WTC11 (cell line): ENCODE results near the gene CLCNKB. TPM values are rescaled to one million over a fixed set of nuclear protein-coding genes. Genes with fewer than 3 reads are reported as not detected.
A peak's percentile ranks its signal among the peaks of the same experiment; 100 is the strongest.

Experiments used
- ATAC-seq: fragments of 200-7000 bp; cut with Tn5 transposase; 2 replicates; pipeline ENCODE4 v1.10.0; 2021; ENCODE audit warnings: mild to moderate bottlenecking, moderate library complexity
- CTCF ChIA-PET: fragments of 300-600 bp; sonication (Branson Sonifier 250); formaldehyde crosslinking; loops from one replicate; lab custom pipeline; 2021; ENCODE audit warnings: antibody characterized with exemption; lab: Charles Lee
- POLR2A ChIA-PET: fragments of 350-600 bp; sonication (Branson Sonifier 250); formaldehyde crosslinking; loops from one replicate; lab custom pipeline; 2021; ENCODE audit warnings: antibody characterized with exemption; lab: Charles Lee
- DNase-seq: peaks from one replicate; pipeline ENCODE4 v3.0.0; 2021; ENCODE audit warnings: low spot score
- H3K27ac Mint-ChIP-seq: 2 replicates; pipeline ENCODE4 v1.8.0; 2021; ENCODE audit warnings: mixed read lengths
- H3K27me3 Mint-ChIP-seq: 2 replicates; pipeline ENCODE4 v1.8.0; 2021; ENCODE audit warnings: low read depth, mild to moderate bottlenecking, moderate library complexity, mixed read lengths
- H3K36me3 Mint-ChIP-seq: 2 replicates; pipeline ENCODE4 v1.8.0; 2021; ENCODE audit warnings: mixed read lengths
- H3K4me1 Mint-ChIP-seq: 2 replicates; pipeline ENCODE4 v1.8.0; 2022; ENCODE audit warnings: mixed read lengths
- H3K4me3 Mint-ChIP-seq: 2 replicates; pipeline ENCODE4 v1.8.0; 2021; ENCODE audit warnings: mild to moderate bottlenecking, moderate library complexity, mixed read lengths
- H3K9me3 Mint-ChIP-seq: 2 replicates; pipeline ENCODE4 v1.8.0; 2021; ENCODE audit warnings: mixed read lengths
- ARID4B ChIP-seq: sonication (generic); formaldehyde crosslinking; IDR thresholded peaks from 2 replicates; pipeline ENCODE4 v1.8.0; 2023; ENCODE audit warnings: missing genetic modification reagents, mild to moderate bottlenecking, borderline replicate concordance
- CTCF ChIP-seq: fragments of 200-600 bp; IDR thresholded peaks from 2 replicates; pipeline ENCODE4 v1.8.0; 2022; ENCODE audit warnings: antibody characterized with exemption
- E2F1 ChIP-seq: sonication (generic); formaldehyde crosslinking; IDR thresholded peaks from 2 replicates; pipeline ENCODE4 v1.8.0; 2022; ENCODE audit warnings: mild to moderate bottlenecking, missing genetic modification reagents
- E2F4 ChIP-seq: sonication (generic); formaldehyde crosslinking; IDR thresholded peaks from 2 replicates; pipeline ENCODE4 v1.8.1; 2022; ENCODE audit warnings: low read depth, mild to moderate bottlenecking, moderate library complexity, missing genetic modification reagents, borderline replicate concordance
- E2F5 ChIP-seq: sonication (generic); formaldehyde crosslinking; IDR thresholded peaks from 2 replicates; pipeline ENCODE4 v1.8.1; 2022; ENCODE audit warnings: mild to moderate bottlenecking, moderate library complexity, missing genetic modification reagents
- ESRRA ChIP-seq: sonication (generic); formaldehyde crosslinking; IDR thresholded peaks from 2 replicates; pipeline ENCODE4 v1.8.1; 2022; ENCODE audit warnings: mild to moderate bottlenecking, missing genetic modification reagents, borderline replicate concordance
- ETV6 ChIP-seq: sonication (generic); formaldehyde crosslinking; IDR thresholded peaks from 2 replicates; pipeline ENCODE4 v1.8.1; 2022; ENCODE audit warnings: mild to moderate bottlenecking, missing genetic modification reagents
- GABPB1 ChIP-seq: sonication (generic); formaldehyde crosslinking; IDR thresholded peaks from 2 replicates; pipeline ENCODE4 v1.8.1; 2023; ENCODE audit warnings: mild to moderate bottlenecking, missing genetic modification reagents
- GTF2I ChIP-seq: fragments of 250-450 bp; sonication (Bioruptor Pico); conservative IDR thresholded peaks from 2 replicates; pipeline ENCODE4 v1.4.0; 2021; ENCODE audit warnings: mild to moderate bottlenecking
- MXD4 ChIP-seq: fragments of 250-450 bp; sonication (Bioruptor Pico); IDR thresholded peaks from 2 replicates; pipeline ENCODE4 v1.8.0; 2021; ENCODE audit warnings: mild to moderate bottlenecking, moderate library complexity, borderline replicate concordance
- NFATC4 ChIP-seq: fragments of 250-450 bp; sonication (Bioruptor Pico); IDR thresholded peaks from 2 replicates; pipeline ENCODE4 v1.9.0; 2021; ENCODE audit warnings: mild to moderate bottlenecking
- RORB ChIP-seq: fragments of 250-450 bp; sonication (Bioruptor Pico); IDR thresholded peaks from 2 replicates; pipeline ENCODE4 v1.9.0; 2021; ENCODE audit warnings: mild to moderate bottlenecking
- SOX15 ChIP-seq: fragments of 250-450 bp; sonication (Bioruptor Pico); IDR thresholded peaks from 2 replicates; pipeline ENCODE4 v1.9.0; 2021; ENCODE audit warnings: mild to moderate bottlenecking
- TEAD1 ChIP-seq: sonication (generic); formaldehyde crosslinking; IDR thresholded peaks from 2 replicates; pipeline ENCODE4 v1.8.0; 2022; ENCODE audit warnings: mild to moderate bottlenecking, missing genetic modification reagents
- USF1 ChIP-seq: sonication (generic); formaldehyde crosslinking; IDR thresholded peaks from 2 replicates; pipeline ENCODE4 v1.8.0; 2022; ENCODE audit warnings: mild to moderate bottlenecking, missing genetic modification reagents
- USF2 ChIP-seq: sonication (generic); formaldehyde crosslinking; IDR thresholded peaks from 2 replicates; pipeline ENCODE4 v1.8.1; 2023; ENCODE audit warnings: mild to moderate bottlenecking, missing genetic modification reagents, moderate library complexity
- ZMAT4 ChIP-seq: fragments of 250-450 bp; sonication (Bioruptor Pico); IDR thresholded peaks from 2 replicates; pipeline ENCODE4 v1.9.0; 2021; ENCODE audit warnings: mild to moderate bottlenecking
- ZNF317 ChIP-seq: sonication (generic); formaldehyde crosslinking; IDR thresholded peaks from 2 replicates; pipeline ENCODE4 v1.8.1; 2023; ENCODE audit warnings: low read depth, mild to moderate bottlenecking, moderate library complexity, missing genetic modification reagents, borderline replicate concordance
- ZNF425 ChIP-seq: fragments of 250-450 bp; sonication (Bioruptor Pico); conservative IDR thresholded peaks from 2 replicates; pipeline ENCODE4 v1.9.0; 2021; ENCODE audit warnings: mild to moderate bottlenecking
- total RNA-seq: library from RNA; stranded (reverse); gene quantifications from 3 replicates; pipeline ENCODE4 v1.2.3, GENCODE V29; 2021

Gene CLCNKB
- total RNA-seq, 1 experiment from 2014 or later: 1.8 TPM

GRCh38 chr1:16013220-16013907 lies 30.2 kb upstream of the CLCNKB start:
- Mint-ChIP-seq H3K9me3 (no peaks in the 10 kb centered on the region), H3K4me3 (peak overlapping the region; percentile 66), H3K27me3 (no peaks in the 10 kb centered on the region), H3K27ac (peak overlapping the region; percentile 96), H3K36me3 (no peaks in the 10 kb centered on the region), H3K4me1 (peaks cover 55% of the 10 kb centered on the region)
- CTCF ChIA-PET: interaction anchor here (0.6 to 4.1 kb wide), 3 partner anchors 12 to 65 kb away, joined by 3 to 20 read pairs (median 18); no protein-coding TSS in a partner anchor
- TF ChIP-seq ETV6 (CRISPR knock-in tag) (0 out of 2 replicates have a peak, but pooled peaks have one; percentile 20), E2F5 (CRISPR knock-in tag) (peak; percentile 33; the same call in 1 of the 2 replicates), MXD4 (CRISPR knock-in tag) (no peak), GABPB1 (CRISPR knock-in tag) (no peak), ZNF425 (CRISPR knock-in tag) (no peak), CTCF (no peak), USF1 (no peak), NFATC4 (CRISPR knock-in tag) (no peak), ARID4B (0 out of 2 replicates have a peak, but pooled peaks have one; percentile 54), SOX15 (CRISPR knock-in tag) (no peak), GTF2I (CRISPR knock-in tag) (peak; percentile 80; the same call in 1 of the 2 replicates), ZMAT4 (CRISPR knock-in tag) (no peak), USF2 (CRISPR knock-in tag) (no peak), ZNF317 (CRISPR knock-in tag) (no peak), TEAD1 (CRISPR knock-in tag) (0 out of 2 replicates have a peak, but pooled peaks have one; percentile 35), RORB (CRISPR knock-in tag) (no peak), ESRRA (CRISPR knock-in tag) (peak; percentile 93), E2F4 (CRISPR knock-in tag) (no peak), E2F1 (CRISPR knock-in tag) (no peak)
- ATAC-seq (peak; percentile 63), DNase-seq (peak; percentile 83)
- POLR2A ChIA-PET: interaction anchor here (0.7 to 1.3 kb wide), 2 partner anchors 13 to 15 kb away, joined by 3 to 4 read pairs; no protein-coding TSS in a partner anchor
